HG02870 (cell line): ENCODE measurements around the gene PGM5.
"Not testable (repeated sequence)": the region's sequence is repeated elsewhere in the genome, so short reads cannot be mapped to it uniquely, and the experiment has no call there.

Experiments used
- ATAC-seq: cut with Tn5 transposase; IDR thresholded peaks from one replicate; pipeline ENCODE4 v1.9.1; 2021; ENCODE audit warnings: mild to moderate bottlenecking, moderate library complexity; ENCODE audit not compliant: unreplicated experiment

PGM5 gene

GRCh38 chr9:68356380-68357118 is at the start of gene PGM5:
Gene PGM5 (plus strand): TSS chr9:68356611. CDS start chr9:68357128, 517 bp downstream.
- not testable (repeated sequence) for ATAC-seq

GRCh38 chr9:68307127-68307526 is 49.3 kb upstream of the PGM5 start:
- ATAC-seq: not testable (repeated sequence)

- not testable (repeated sequence) for ATAC-seq
Measured at GRCh38 chr9:68307654-68308053, 48.8 kb upstream of the PGM5 start.

GRCh38 chr9:68311208-68311607 is 45.2 kb upstream of the PGM5 start:
- ATAC-seq: not testable (repeated sequence)

- not testable (repeated sequence) for ATAC-seq
Measured at GRCh38 chr9:68318209-68318608, 38.2 kb upstream of the PGM5 start.

GRCh38 chr9:68323749-68324148 is 32.7 kb upstream of the PGM5 start:
- not testable (repeated sequence) for ATAC-seq

- not testable (repeated sequence) for ATAC-seq
Measured at GRCh38 chr9:68324518-68324917, 31.9 kb upstream of the PGM5 start.

GRCh38 chr9:68329106-68329505 is 27.3 kb upstream of the PGM5 start:
- not testable (repeated sequence) for ATAC-seq

- not testable (repeated sequence) for ATAC-seq
Measured at GRCh38 chr9:68330531-68331173, 25.8 kb upstream of the PGM5 start.

GRCh38 chr9:68332122-68332521 is 24.3 kb upstream of the PGM5 start:
- not testable (repeated sequence) for ATAC-seq

GRCh38 chr9:68335935-68336334 is 20.5 kb upstream of the PGM5 start:
- not testable (repeated sequence) for ATAC-seq

- ATAC-seq: not testable (repeated sequence)
Measured at GRCh38 chr9:68336639-68337339, 19.6 kb upstream of the PGM5 start.

GRCh38 chr9:68338000-68338399 is 18.4 kb upstream of the PGM5 start:
- not testable (repeated sequence) for ATAC-seq

GRCh38 chr9:68342265-68343025 is 14.0 kb upstream of the PGM5 start:
- peak; percentile 89 for ATAC-seq

GRCh38 chr9:68343242-68343641 is 13.2 kb upstream of the PGM5 start:
- ATAC-seq: not testable (repeated sequence)

GRCh38 chr9:68343992-68344391 is 12.4 kb upstream of the PGM5 start:
- ATAC-seq: not testable (repeated sequence)

GRCh38 chr9:68351689-68352088 is 4.7 kb upstream of the PGM5 start:
- ATAC-seq: not testable (repeated sequence)

- ATAC-seq: not testable (repeated sequence)
Measured at GRCh38 chr9:68355993-68356379, 425 bp upstream of the PGM5 start.

GRCh38 chr9:68357119-68357714 is 806 bp downstream of the PGM5 start:
- ATAC-seq: not testable (repeated sequence)

- not testable (repeated sequence) for ATAC-seq
Measured at GRCh38 chr9:68366933-68367547, 10.6 kb downstream of the PGM5 start.
